ENCODE data around the gene HS6ST1. TPM values are rescaled to one million over a fixed set of nuclear protein-coding genes. Genes with fewer than 3 reads are reported as not detected.

The HS6ST1 gene
- total and polyA plus RNA-seq, 9 donors, result 12.9 to 62.5 (median 45.3) TPM

DNA sequence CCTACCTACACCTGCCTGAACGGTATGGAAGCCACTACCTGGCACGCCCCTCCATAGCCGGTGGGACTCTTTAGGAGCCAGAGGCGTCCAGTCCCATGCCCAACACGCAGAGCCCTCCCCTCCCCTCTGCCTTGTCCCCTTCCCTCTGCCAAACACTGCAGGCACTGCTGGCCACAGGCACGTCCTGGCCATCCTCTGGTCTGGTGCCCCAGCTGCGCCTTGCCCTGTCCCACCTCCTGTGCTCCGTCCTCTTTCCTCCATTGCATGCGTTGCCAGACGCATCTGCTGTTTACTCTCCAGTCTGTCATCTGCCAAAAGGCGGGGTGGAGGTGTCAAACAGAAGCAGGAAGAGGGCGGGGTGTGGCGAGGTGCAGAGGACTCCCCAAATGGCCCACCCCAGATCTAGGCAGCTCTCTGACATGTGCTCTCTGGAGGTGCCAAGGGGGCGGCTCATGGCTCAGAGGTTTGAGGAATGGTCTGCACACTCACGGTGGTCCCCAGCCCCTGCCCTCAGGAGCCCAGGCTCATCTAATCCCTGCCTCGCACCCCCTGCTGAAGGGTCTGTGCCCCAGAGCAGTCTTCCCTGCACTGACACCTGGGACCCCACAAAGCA lies 45.1 kb downstream of the HS6ST1 start:
- WGBS, 3 donors, result 89 to 92% (median 91%) methylated on average over 16 of the region's 16 CpGs

DNA sequence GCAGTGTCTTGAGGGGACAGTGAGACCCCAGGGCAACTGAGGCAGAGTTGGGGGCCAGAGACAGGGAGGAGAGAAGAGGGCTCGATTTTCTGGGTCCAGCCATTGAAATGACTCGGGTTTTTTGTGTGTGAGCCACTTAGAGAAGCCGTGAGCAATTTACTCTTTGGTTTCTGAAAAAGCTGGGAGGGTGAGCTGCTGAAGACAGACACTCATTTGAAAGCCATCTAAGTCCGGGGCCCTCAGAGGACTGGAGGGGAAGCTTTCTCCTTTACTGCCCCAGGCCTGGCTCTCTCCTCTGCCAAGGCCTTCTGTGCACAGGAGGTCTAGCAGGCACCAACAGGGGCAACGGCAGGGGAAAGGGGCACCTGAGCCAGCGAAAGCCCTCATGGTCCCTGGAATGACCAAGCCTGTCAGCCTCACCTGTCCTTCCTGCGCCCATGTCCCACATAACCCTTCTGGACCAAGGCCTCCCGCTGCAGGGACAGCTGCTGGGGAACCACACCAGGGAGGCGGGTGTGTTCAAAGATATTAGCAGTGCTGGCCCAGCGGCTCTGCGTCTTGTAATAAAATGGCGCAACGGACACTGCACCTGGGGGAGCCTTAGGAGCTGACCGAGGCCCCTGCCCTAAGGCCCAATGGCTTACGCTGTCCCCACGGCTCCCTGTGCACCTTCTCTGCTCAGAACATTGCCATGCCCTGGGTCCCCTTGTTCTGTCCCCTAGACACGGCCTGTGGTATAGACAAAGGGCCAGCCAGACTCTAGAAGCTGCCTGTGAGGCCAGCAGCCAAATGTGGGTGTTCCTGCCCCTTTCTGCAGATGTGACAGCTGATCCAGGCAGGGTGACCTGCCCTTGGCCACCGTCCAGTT lies 45.8 kb downstream of the HS6ST1 start:
- no peaks in the 10 kb centered on the region for H3K9me3 ChIP-seq
- no peak overlapping the region for H3K27ac ChIP-seq
- no peaks in the 10 kb centered on the region for H3K27me3 ChIP-seq
- 92 to 94% (median 93%) methylated on average over 17 to 18 of the region's 18 CpGs for WGBS, 3 donors
- no peaks in the 10 kb centered on the region for H3K36me3 ChIP-seq
- no peak for TF ChIP-seq EP300 (IDR thresholded peaks at IDR 0.05)
- TF ChIP-seq POLR2A (IDR thresholded peaks at IDR 0.05), result no peak
- TF ChIP-seq, protein P1, sequence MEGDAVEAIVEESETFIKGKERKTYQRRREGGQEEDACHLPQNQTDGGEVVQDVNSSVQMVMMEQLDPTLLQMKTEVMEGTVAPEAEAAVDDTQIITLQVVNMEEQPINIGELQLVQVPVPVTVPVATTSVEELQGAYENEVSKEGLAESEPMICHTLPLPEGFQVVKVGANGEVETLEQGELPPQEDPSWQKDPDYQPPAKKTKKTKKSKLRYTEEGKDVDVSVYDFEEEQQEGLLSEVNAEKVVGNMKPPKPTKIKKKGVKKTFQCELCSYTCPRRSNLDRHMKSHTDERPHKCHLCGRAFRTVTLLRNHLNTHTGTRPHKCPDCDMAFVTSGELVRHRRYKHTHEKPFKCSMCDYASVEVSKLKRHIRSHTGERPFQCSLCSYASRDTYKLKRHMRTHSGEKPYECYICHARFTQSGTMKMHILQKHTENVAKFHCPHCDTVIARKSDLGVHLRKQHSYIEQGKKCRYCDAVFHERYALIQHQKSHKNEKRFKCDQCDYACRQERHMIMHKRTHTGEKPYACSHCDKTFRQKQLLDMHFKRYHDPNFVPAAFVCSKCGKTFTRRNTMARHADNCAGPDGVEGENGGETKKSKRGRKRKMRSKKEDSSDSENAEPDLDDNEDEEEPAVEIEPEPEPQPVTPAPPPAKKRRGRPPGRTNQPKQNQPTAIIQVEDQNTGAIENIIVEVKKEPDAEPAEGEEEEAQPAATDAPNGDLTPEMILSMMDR (IDR thresholded peaks at IDR 0.05), result no peak
- peaks cover 8% of the 10 kb centered on the region for H3K4me1 ChIP-seq (ENCODE audit: insufficient read depth)
- intact Hi-C loops (cut with DNase I), result no loop called here
- DNase-seq, result peak in 2 of 5 donors; percentile 5 to 17
- H3K4me3 ChIP-seq, result no peak overlapping the region

More for the DNA sequence above, 45.1 kb downstream of the HS6ST1 start:
- Histone ChIP-seq H3K27ac (no peak overlapping the region), H3K4me3 (no peak overlapping the region), H3K36me3 (no peaks in the 10 kb centered on the region), H3K4me1 (ENCODE audit: insufficient read depth) (peaks cover 8% of the 10 kb centered on the region), H3K27me3 (no peaks in the 10 kb centered on the region), H3K9me3 (no peaks in the 10 kb centered on the region)
- TF ChIP-seq POLR2A (IDR thresholded peaks at IDR 0.05) (no peak), EP300 (IDR thresholded peaks at IDR 0.05) (no peak)
- TF ChIP-seq, protein P1 (IDR thresholded peaks at IDR 0.05), result no peak
- DNase-seq, result peak in 1 of 5 donors; percentile 8
- intact Hi-C loops (cut with DNase I), result no loop called here

- Histone ChIP-seq H3K36me3 (no peaks in the 10 kb centered on the region), H3K9me3 (no peaks in the 10 kb centered on the region), H3K4me3 (no peak overlapping the region), H3K27me3 (no peaks in the 10 kb centered on the region), H3K27ac (no peak overlapping the region), H3K4me1 (ENCODE audit: insufficient read depth) (peaks cover 8% of the 10 kb centered on the region)
- no peak for TF ChIP-seq POLR2A (IDR thresholded peaks at IDR 0.05)
- TF ChIP-seq EP300 (IDR thresholded peaks at IDR 0.05), result no peak
- intact Hi-C loops (cut with DNase I), result no loop called here
- 85 to 90% (median 87%) methylated on average over 21 of the region's 21 CpGs for WGBS, 3 donors
- peak in 2 of 5 donors; percentile 7 to 15 for DNase-seq
These were observed 46.6 kb downstream of the HS6ST1 start for GRCh38 chr2:128271911-128272600.

GRCh38 chr2:128271597-128271910 lies 47.1 kb downstream of the HS6ST1 start:
- H3K4me1 ChIP-seq (ENCODE audit: insufficient read depth), result peaks cover 8% of the 10 kb centered on the region
- intact Hi-C loops (cut with DNase I), result no loop called here
- no peaks in the 10 kb centered on the region for H3K27me3 ChIP-seq
- H3K36me3 ChIP-seq, result no peaks in the 10 kb centered on the region
- TF ChIP-seq POLR2A (IDR thresholded peaks at IDR 0.05) (no peak), EP300 (IDR thresholded peaks at IDR 0.05) (no peak)
- TF ChIP-seq, protein P1 (IDR thresholded peaks at IDR 0.05), result no peak
- no peaks in the 10 kb centered on the region for H3K9me3 ChIP-seq
- DNase-seq, result peak in 1 of 5 donors; percentile 15
- WGBS, 3 donors, result 80 to 85% (median 84%) methylated on average over 10 to 12 of the region's 12 CpGs
- no peak overlapping the region for H3K4me3 ChIP-seq
- H3K27ac ChIP-seq, result no peak overlapping the region
